OCI-LY1 (cell line): Measurements from ENCODE around the gene KRTAP22-1.

Source experiments
- H2AFZ ChIP-seq: fragments of 200-600 bp; sonication (generic), shearing (Covaris generic); 2 replicates; pipeline ENCODE4 v1.6.0; 2014; ENCODE audit warnings: antibody characterized with exemption, mild to moderate bottlenecking, low read length
- H3F3A ChIP-seq: fragments of 200-600 bp; sonication (generic), shearing (Covaris generic); 2 replicates; pipeline ENCODE4 v1.6.0; 2014; ENCODE audit warnings: mild to moderate bottlenecking, antibody characterized with exemption, low read length, moderate library complexity; ENCODE audit not compliant: insufficient read depth
- H3K27ac ChIP-seq: fragments of 200-600 bp; sonication (generic); 2 replicates; pipeline ENCODE4 v1.5.1; 2014; ENCODE audit warnings: low read length, mixed run types, mild to moderate bottlenecking, low read depth; ENCODE audit not compliant: poor library complexity, severe bottlenecking
- H3K27me3 ChIP-seq: fragments of 200-600 bp; sonication (generic); 2 replicates; pipeline ENCODE4 v1.6.0; 2014; ENCODE audit warnings: antibody characterized with exemption, mild to moderate bottlenecking, low read length, moderate library complexity; ENCODE audit not compliant: insufficient read depth
- H3K36me3 ChIP-seq: fragments of 200-600 bp; sonication (generic); 2 replicates; pipeline ENCODE4 v1.6.1; 2014; ENCODE audit warnings: mild to moderate bottlenecking, antibody characterized with exemption, low read length, moderate library complexity, mixed read lengths; ENCODE audit not compliant: insufficient read depth
- H3K4me1 ChIP-seq: fragments of 200-600 bp; sonication (generic); 2 replicates; pipeline ENCODE4 v1.5.1; 2014; ENCODE audit warnings: mild to moderate bottlenecking, low read length, moderate library complexity; ENCODE audit not compliant: insufficient read depth, severe bottlenecking
- H3K4me2 ChIP-seq: fragments of 200-600 bp; sonication (generic), shearing (Covaris generic); 2 replicates; pipeline ENCODE4 v1.6.1; 2014; ENCODE audit warnings: low read length
- H3K4me3 ChIP-seq: fragments of 200-600 bp; sonication (generic); 2 replicates; pipeline ENCODE4 v1.5.1; 2014; ENCODE audit warnings: low read length, low read depth, mild to moderate bottlenecking, mixed read lengths; ENCODE audit not compliant: poor library complexity, severe bottlenecking
- H3K79me2 ChIP-seq: fragments of 200-600 bp; shearing (Covaris generic); 2 replicates; pipeline ENCODE4 v1.6.1; 2016; ENCODE audit warnings: mixed run types, low read length, mixed read lengths; ENCODE audit not compliant: insufficient read depth
- H3K9ac ChIP-seq: fragments of 200-600 bp; sonication (generic), shearing (Covaris generic); 2 replicates; pipeline ENCODE4 v1.6.1; 2014; ENCODE audit warnings: mild to moderate bottlenecking, low read length, mixed read lengths
- H3K9me2 ChIP-seq: fragments of 200-600 bp; sonication (generic), shearing (Covaris generic); 2 replicates; pipeline ENCODE4 v1.6.1; 2014; ENCODE audit warnings: low read depth, mild to moderate bottlenecking, low read length, mixed read lengths
- H3K9me3 ChIP-seq: fragments of 200-600 bp; shearing (Covaris generic); 2 replicates; pipeline ENCODE4 v1.6.1; 2014; ENCODE audit warnings: low read length, mixed read lengths
- H4K20me1 ChIP-seq: fragments of 200-600 bp; sonication (generic), shearing (Covaris generic); 2 replicates; pipeline ENCODE4 v1.6.0; 2016; ENCODE audit warnings: mild to moderate bottlenecking, low read length; ENCODE audit not compliant: insufficient read depth
- CTCF ChIP-seq: fragments of 200-600 bp; sonication (generic), shearing (Covaris generic); IDR thresholded peaks from 2 replicates; pipeline ENCODE4 v1.5.1; 2017; ENCODE audit warnings: mild to moderate bottlenecking, antibody characterized with exemption, low read length, moderate library complexity, mixed read lengths
- EZH2 ChIP-seq: fragments of 200-600 bp; sonication (generic), shearing (Covaris generic); IDR thresholded peaks from 2 replicates; pipeline ENCODE4 v1.8.0; 2017; ENCODE audit warnings: borderline replicate concordance, mixed run types, mild to moderate bottlenecking, antibody characterized with exemption, low read length, moderate library complexity, mixed read lengths

Gene KRTAP22-1

GRCh38 chr21:30590297-30590696 lies 10.6 kb upstream of the KRTAP22-1 start, which contains the start of gene KRTAP22-2:
Gene KRTAP22-2 (minus strand): TSS chr21:30590397.
- H4K20me1 ChIP-seq, result no peaks in the 10 kb centered on the region
- no peak within 1 kb of the TSS for H3K9ac ChIP-seq
- no peaks in the 10 kb centered on the region for H3K4me1 ChIP-seq
- H3K27me3 ChIP-seq, result no peaks in the 10 kb centered on the region
- no peak within 1 kb of the TSS for H3K4me2 ChIP-seq
- H3K27ac ChIP-seq, result no peak within 1 kb of the TSS
- no peak within 1 kb of the TSS for H2AFZ ChIP-seq
- H3K36me3 ChIP-seq, result no peaks in the 10 kb centered on the region
- TF ChIP-seq EZH2, result no peak
- TF ChIP-seq CTCF, result no peak
- no peak within 1 kb of the TSS for H3K4me3 ChIP-seq
- no peaks in the 10 kb centered on the region for H3K79me2 ChIP-seq
- no peaks in the 10 kb centered on the region for H3F3A ChIP-seq
- no peaks in the 10 kb centered on the region for H3K9me2 ChIP-seq
- H3K9me3 ChIP-seq, result no peaks in the 10 kb centered on the region

GRCh38 chr21:30592140-30592539 lies 8.7 kb upstream of the KRTAP22-1 start, which contains the start of gene KRTAP6-3:
Gene KRTAP6-3 (plus strand): TSS chr21:30592440. CDS start chr21:30592446, 6 bp downstream.
- H3K79me2 ChIP-seq, result no peaks in the 10 kb centered on the region
- no peaks in the 10 kb centered on the region for H3K36me3 ChIP-seq
- no peak within 1 kb of the TSS for H2AFZ ChIP-seq
- H3K27ac ChIP-seq, result no peak within 1 kb of the TSS
- H3K9me3 ChIP-seq, result no peaks in the 10 kb centered on the region
- no peaks in the 10 kb centered on the region for H3K4me1 ChIP-seq
- no peaks in the 10 kb centered on the region for H3K9me2 ChIP-seq
- no peak within 1 kb of the TSS for H3K9ac ChIP-seq
- no peaks in the 10 kb centered on the region for H4K20me1 ChIP-seq
- TF ChIP-seq CTCF, result no peak
- no peak for TF ChIP-seq EZH2
- H3K4me3 ChIP-seq, result no peak within 1 kb of the TSS
- H3K4me2 ChIP-seq, result no peak within 1 kb of the TSS
- H3F3A ChIP-seq, result no peaks in the 10 kb centered on the region
- no peaks in the 10 kb centered on the region for H3K27me3 ChIP-seq

GRCh38 chr21:30598802-30599201 lies 2.1 kb upstream of the KRTAP22-1 start, which contains the start of gene KRTAP6-2:
Gene KRTAP6-2 (minus strand): TSS chr21:30598902. CDS start chr21:30598874, 28 bp downstream.
- H3K9me2 ChIP-seq, result no peaks in the 10 kb centered on the region
- H3K4me1 ChIP-seq, result no peaks in the 10 kb centered on the region
- H3K4me2 ChIP-seq, result no peak within 1 kb of the TSS
- H3K27ac ChIP-seq, result no peak within 1 kb of the TSS
- H4K20me1 ChIP-seq, result no peaks in the 10 kb centered on the region
- no peaks in the 10 kb centered on the region for H3K9me3 ChIP-seq
- H2AFZ ChIP-seq, result no peak within 1 kb of the TSS
- H3K27me3 ChIP-seq, result no peaks in the 10 kb centered on the region
- no peaks in the 10 kb centered on the region for H3K36me3 ChIP-seq
- no peak within 1 kb of the TSS for H3K4me3 ChIP-seq
- TF ChIP-seq EZH2, result no peak
- TF ChIP-seq CTCF, result no peak
- H3K9ac ChIP-seq, result no peak within 1 kb of the TSS
- H3K79me2 ChIP-seq, result no peaks in the 10 kb centered on the region
- H3F3A ChIP-seq, result no peaks in the 10 kb centered on the region
